Neural cell (in vitro differentiated cells): ENCODE data around the gene HARS1. TPM values are rescaled to one million over a fixed set of nuclear protein-coding genes. Genes with fewer than 3 reads are reported as not detected.

ENCODE experiments used
- H2AFZ ChIP-seq: fragments of 200-600, 300-800 bp; sonication (generic), shearing (Covaris generic); 2 replicates; pipeline ENCODE4 v1.6.0; 2014; ENCODE audit warnings: low read depth, mild to moderate bottlenecking, antibody characterized with exemption, low read length, moderate library complexity
- H3F3A ChIP-seq: fragments of 200-600 bp; shearing (Covaris generic); 2 replicates; pipeline ENCODE4 v1.6.1; 2016; ENCODE audit warnings: mild to moderate bottlenecking, moderate library complexity, mixed read lengths, antibody characterized with exemption, low read length; ENCODE audit not compliant: insufficient read depth, poor library complexity, severe bottlenecking
- H3K27ac ChIP-seq: fragments of 200-600, 300-800 bp; sonication (generic), shearing (Covaris generic); 2 replicates; pipeline ENCODE4 v1.5.1; 2014; ENCODE audit warnings: mild to moderate bottlenecking, low read length, moderate library complexity
- H3K27me3 ChIP-seq: fragments of 300-800, 200-600 bp; sonication (generic), shearing (Covaris generic); 2 replicates; pipeline ENCODE4 v1.6.0; 2014; ENCODE audit warnings: mild to moderate bottlenecking, low read depth, low read length, moderate library complexity; ENCODE audit not compliant: insufficient read depth
- H3K36me3 ChIP-seq: fragments of 300-800, 200-600 bp; sonication (generic), shearing (Covaris generic); 2 replicates; pipeline ENCODE4 v1.5.1; 2014; ENCODE audit warnings: mild to moderate bottlenecking, antibody characterized with exemption, low read length, moderate library complexity; ENCODE audit not compliant: insufficient read depth
- H3K4me2 ChIP-seq: fragments of 300-800, 200-600 bp; sonication (generic), shearing (Covaris generic); 2 replicates; pipeline ENCODE4 v1.6.0; 2014; ENCODE audit warnings: mild to moderate bottlenecking, low read length
- H3K4me3 ChIP-seq: fragments of 300-800, 200-600 bp; sonication (generic), shearing (Covaris generic); 2 replicates; pipeline ENCODE4 v1.5.1; 2014; ENCODE audit warnings: mild to moderate bottlenecking, low read length, moderate library complexity
- H3K79me2 ChIP-seq: fragments of 200-600 bp; shearing (Covaris generic); replicated peaks from 2 replicates; pipeline ENCODE4 v1.6.0; 2014; ENCODE audit warnings: mild to moderate bottlenecking, low read length, moderate library complexity; ENCODE audit not compliant: insufficient read depth
- H3K9ac ChIP-seq: fragments of 300-800, 200-600 bp; sonication (generic), shearing (Covaris generic); 2 replicates; pipeline ENCODE4 v1.6.1; 2016; ENCODE audit warnings: mild to moderate bottlenecking, low read length, mixed read lengths
- H3K9me2 ChIP-seq: fragments of 200-600 bp; shearing (Covaris generic); 2 replicates; pipeline ENCODE4 v1.6.1; 2016; ENCODE audit warnings: mild to moderate bottlenecking, low read length, mixed read lengths; ENCODE audit not compliant: insufficient read depth
- H3K9me3 ChIP-seq: fragments of 200-600, 300-800 bp; sonication (generic), shearing (Covaris generic); 2 replicates; pipeline ENCODE4 v1.6.1; 2016; ENCODE audit warnings: mild to moderate bottlenecking, mixed run types, low read length, moderate library complexity, mixed read lengths
- H4K20me1 ChIP-seq: fragments of 200-600 bp; shearing (Covaris generic); 2 replicates; pipeline ENCODE4 v1.6.1; 2016; ENCODE audit warnings: mild to moderate bottlenecking, mixed run types; ENCODE audit not compliant: insufficient read depth
- EP300 ChIP-seq: fragments of 450-650 bp; conservative IDR thresholded peaks from 2 replicates; pipeline ENCODE4 v1.6.1; 2014; ENCODE audit warnings: antibody characterized with exemption, mild to moderate bottlenecking, moderate library complexity; ENCODE audit not compliant: poor library complexity, severe bottlenecking
- EZH2 ChIP-seq: fragments of 200-600, 300-800 bp; shearing (Covaris generic), sonication (generic); IDR thresholded peaks from 2 replicates; pipeline ENCODE4 v1.6.1; 2014; ENCODE audit warnings: antibody characterized with exemption, low read length, borderline replicate concordance, mild to moderate bottlenecking; ENCODE audit not compliant: insufficient read depth, poor library complexity, severe bottlenecking
- MXI1 ChIP-seq: fragments of 450-650 bp; conservative IDR thresholded peaks from 2 replicates; pipeline ENCODE4 v1.6.1; 2014; ENCODE audit warnings: antibody characterized with exemption, mild to moderate bottlenecking; ENCODE audit not compliant: poor library complexity, severe bottlenecking
- POLR2AphosphoS5 ChIP-seq: IDR thresholded peaks from 2 replicates; pipeline ENCODE4 v1.6.1; 2012
- RAD21 ChIP-seq: fragments of 450-650 bp; conservative IDR thresholded peaks from 2 replicates; pipeline ENCODE4 v1.6.1; 2014; ENCODE audit warnings: antibody characterized with exemption, mild to moderate bottlenecking, moderate library complexity
- SMC3 ChIP-seq: fragments of 450-650 bp; conservative IDR thresholded peaks from 2 replicates; pipeline ENCODE4 v1.6.1; 2014; ENCODE audit warnings: antibody characterized with exemption, mild to moderate bottlenecking, moderate library complexity; ENCODE audit not compliant: poor library complexity
- TAF1 ChIP-seq: IDR thresholded peaks from 2 replicates; pipeline ENCODE4 v1.6.1; 2012; ENCODE audit warnings: low read depth
- polyA plus RNA-seq: library from polyadenylated mRNA; depleted of rRNA; stranded (reverse); fragments of >200 nt; gene quantifications from 2 replicates; pipeline ENCODE4 v1.2.3, GENCODE V29; 2014
- TF ChIP-seq, protein P1 (sequence below): fragments of 450-650 bp; IDR thresholded peaks from 2 replicates; pipeline ENCODE4 v1.5.1; 2014; ENCODE audit warnings: antibody characterized with exemption, mild to moderate bottlenecking, moderate library complexity; ENCODE audit not compliant: poor library complexity, severe bottlenecking
- TF ChIP-seq, protein P2 (sequence below): IDR thresholded peaks from 2 replicates; pipeline ENCODE4 v1.6.1; 2012; ENCODE audit warnings: borderline replicate concordance

The HARS1 gene
- polyA plus RNA-seq, 1 donor from 2014 or later: 80.2 TPM

GRCh38 chr5:140630292-140631035 is 60.7 kb downstream of the HARS1 start:
- no peaks in the 10 kb centered on the region for H3K9me3 ChIP-seq
- no peaks in the 10 kb centered on the region for H4K20me1 ChIP-seq
- H3K9me2 ChIP-seq: no peaks in the 10 kb centered on the region
- H3K79me2 ChIP-seq: no peaks in the 10 kb centered on the region
- H3K27ac ChIP-seq: no peak overlapping the region
- H3K36me3 ChIP-seq: no peaks in the 10 kb centered on the region
- H3K4me2 ChIP-seq: no peak overlapping the region
- no peaks in the 10 kb centered on the region for H3F3A ChIP-seq
- TF ChIP-seq MXI1 (no peak), RAD21 (no peak), POLR2AphosphoS5 (no peak), SMC3 (no peak), EP300 (no peak), TAF1 (no peak), EZH2 (no peak)
- TF ChIP-seq, protein P1, sequence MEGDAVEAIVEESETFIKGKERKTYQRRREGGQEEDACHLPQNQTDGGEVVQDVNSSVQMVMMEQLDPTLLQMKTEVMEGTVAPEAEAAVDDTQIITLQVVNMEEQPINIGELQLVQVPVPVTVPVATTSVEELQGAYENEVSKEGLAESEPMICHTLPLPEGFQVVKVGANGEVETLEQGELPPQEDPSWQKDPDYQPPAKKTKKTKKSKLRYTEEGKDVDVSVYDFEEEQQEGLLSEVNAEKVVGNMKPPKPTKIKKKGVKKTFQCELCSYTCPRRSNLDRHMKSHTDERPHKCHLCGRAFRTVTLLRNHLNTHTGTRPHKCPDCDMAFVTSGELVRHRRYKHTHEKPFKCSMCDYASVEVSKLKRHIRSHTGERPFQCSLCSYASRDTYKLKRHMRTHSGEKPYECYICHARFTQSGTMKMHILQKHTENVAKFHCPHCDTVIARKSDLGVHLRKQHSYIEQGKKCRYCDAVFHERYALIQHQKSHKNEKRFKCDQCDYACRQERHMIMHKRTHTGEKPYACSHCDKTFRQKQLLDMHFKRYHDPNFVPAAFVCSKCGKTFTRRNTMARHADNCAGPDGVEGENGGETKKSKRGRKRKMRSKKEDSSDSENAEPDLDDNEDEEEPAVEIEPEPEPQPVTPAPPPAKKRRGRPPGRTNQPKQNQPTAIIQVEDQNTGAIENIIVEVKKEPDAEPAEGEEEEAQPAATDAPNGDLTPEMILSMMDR: no peak
- TF ChIP-seq, protein P2, sequence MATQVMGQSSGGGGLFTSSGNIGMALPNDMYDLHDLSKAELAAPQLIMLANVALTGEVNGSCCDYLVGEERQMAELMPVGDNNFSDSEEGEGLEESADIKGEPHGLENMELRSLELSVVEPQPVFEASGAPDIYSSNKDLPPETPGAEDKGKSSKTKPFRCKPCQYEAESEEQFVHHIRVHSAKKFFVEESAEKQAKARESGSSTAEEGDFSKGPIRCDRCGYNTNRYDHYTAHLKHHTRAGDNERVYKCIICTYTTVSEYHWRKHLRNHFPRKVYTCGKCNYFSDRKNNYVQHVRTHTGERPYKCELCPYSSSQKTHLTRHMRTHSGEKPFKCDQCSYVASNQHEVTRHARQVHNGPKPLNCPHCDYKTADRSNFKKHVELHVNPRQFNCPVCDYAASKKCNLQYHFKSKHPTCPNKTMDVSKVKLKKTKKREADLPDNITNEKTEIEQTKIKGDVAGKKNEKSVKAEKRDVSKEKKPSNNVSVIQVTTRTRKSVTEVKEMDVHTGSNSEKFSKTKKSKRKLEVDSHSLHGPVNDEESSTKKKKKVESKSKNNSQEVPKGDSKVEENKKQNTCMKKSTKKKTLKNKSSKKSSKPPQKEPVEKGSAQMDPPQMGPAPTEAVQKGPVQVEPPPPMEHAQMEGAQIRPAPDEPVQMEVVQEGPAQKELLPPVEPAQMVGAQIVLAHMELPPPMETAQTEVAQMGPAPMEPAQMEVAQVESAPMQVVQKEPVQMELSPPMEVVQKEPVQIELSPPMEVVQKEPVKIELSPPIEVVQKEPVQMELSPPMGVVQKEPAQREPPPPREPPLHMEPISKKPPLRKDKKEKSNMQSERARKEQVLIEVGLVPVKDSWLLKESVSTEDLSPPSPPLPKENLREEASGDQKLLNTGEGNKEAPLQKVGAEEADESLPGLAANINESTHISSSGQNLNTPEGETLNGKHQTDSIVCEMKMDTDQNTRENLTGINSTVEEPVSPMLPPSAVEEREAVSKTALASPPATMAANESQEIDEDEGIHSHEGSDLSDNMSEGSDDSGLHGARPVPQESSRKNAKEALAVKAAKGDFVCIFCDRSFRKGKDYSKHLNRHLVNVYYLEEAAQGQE: no peak
- no peaks in the 10 kb centered on the region for H3K27me3 ChIP-seq
- no peak overlapping the region for H2AFZ ChIP-seq
- no peak overlapping the region for H3K9ac ChIP-seq
- H3K4me3 ChIP-seq: no peak overlapping the region

DNA sequence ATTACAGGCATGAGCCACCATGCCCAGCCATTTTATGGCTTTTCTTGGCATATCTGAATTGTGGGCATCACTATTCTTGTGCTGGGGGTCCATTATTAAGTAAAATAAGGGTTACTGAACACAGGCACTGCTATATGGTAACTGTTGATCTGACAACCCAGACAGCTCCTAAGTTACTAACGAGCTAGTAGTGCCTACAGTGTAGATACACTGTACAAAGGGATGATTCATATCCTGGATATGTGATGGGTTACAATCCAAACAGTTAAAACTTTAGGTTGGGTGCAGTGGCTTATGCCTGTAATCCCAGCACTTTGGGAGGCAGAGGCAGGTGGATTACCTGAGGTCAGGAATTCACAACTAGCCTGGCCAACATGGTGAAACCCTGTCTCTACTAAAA is 62.5 kb downstream of the HARS1 start:
- Histone ChIP-seq H3F3A (no peaks in the 10 kb centered on the region), H3K4me2 (no peak overlapping the region), H2AFZ (no peak overlapping the region), H3K9ac (no peak overlapping the region), H3K4me3 (no peak overlapping the region), H4K20me1 (no peaks in the 10 kb centered on the region), H3K9me2 (no peaks in the 10 kb centered on the region), H3K36me3 (no peaks in the 10 kb centered on the region), H3K27ac (no peak overlapping the region), H3K9me3 (no peaks in the 10 kb centered on the region), H3K79me2 (no peaks in the 10 kb centered on the region), H3K27me3 (no peaks in the 10 kb centered on the region)
- TF ChIP-seq POLR2AphosphoS5 (no peak), MXI1 (no peak), RAD21 (no peak), TAF1 (no peak)
- TF ChIP-seq, protein P2: no peak
